Spleen (tissue), 7 donors: Measurements from ENCODE around the gene NOTO.

ENCODE experiments used
- POLR2A ChIP-seq, 3 donors: fragments of 450-650 bp; IDR thresholded peaks; one replicate each; pipeline ENCODE4 v1.5.1; 2017; ENCODE audit warnings: antibody characterized with exemption in 3 of 3, mild to moderate bottlenecking in 1 of 3
- TF ChIP-seq, protein P1 (sequence below), 11 experiments: fragments of 200-600 bp in 7 of 11; fragments of 450-650 bp in 4 of 11; sonication (generic) in 4 of 11; IDR thresholded peaks in 8 of 11; conservative IDR thresholded peaks in 3 of 11; 1 replicate in 7 of 11; 2 replicates in 4 of 11; pipeline versions ENCODE4 v1.4.0 to v1.8.0; 2016 to 2021; ENCODE audit warnings: antibody characterized with exemption in 11 of 11, inconsistent platforms in 4 of 11, mild to moderate bottlenecking in 1 of 11
- donor health status: DM: no; HTN: no; CAD: no; lungs with moderate emphysema.
- donor health status: DM: no; HTN: no; CAD: no.
- donor health status: DM: no; HTN: no; CAD: no.

DNA sequence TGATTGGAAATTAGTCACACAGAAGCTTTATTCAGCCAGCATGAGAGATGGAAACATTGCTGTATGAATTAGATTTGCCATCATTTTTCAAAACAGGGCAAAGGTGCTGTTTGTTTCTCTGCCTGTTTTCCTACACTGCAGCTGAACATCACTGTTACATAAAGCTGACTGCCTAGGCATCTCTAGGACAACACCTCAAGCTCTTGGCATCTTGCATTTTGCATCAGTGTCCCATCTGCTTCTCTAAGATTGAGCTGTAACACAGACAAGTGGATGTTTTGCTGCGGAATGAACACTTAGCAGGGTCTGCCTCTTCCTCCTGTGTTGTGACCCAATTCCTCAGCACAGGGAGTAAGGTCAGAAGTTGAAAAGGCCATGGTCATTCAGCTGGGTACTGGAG is 36.6 kb downstream of the NOTO start:
- no peak for TF ChIP-seq POLR2A (IDR thresholded peaks at IDR 0.05)
- TF ChIP-seq, protein P1, sequence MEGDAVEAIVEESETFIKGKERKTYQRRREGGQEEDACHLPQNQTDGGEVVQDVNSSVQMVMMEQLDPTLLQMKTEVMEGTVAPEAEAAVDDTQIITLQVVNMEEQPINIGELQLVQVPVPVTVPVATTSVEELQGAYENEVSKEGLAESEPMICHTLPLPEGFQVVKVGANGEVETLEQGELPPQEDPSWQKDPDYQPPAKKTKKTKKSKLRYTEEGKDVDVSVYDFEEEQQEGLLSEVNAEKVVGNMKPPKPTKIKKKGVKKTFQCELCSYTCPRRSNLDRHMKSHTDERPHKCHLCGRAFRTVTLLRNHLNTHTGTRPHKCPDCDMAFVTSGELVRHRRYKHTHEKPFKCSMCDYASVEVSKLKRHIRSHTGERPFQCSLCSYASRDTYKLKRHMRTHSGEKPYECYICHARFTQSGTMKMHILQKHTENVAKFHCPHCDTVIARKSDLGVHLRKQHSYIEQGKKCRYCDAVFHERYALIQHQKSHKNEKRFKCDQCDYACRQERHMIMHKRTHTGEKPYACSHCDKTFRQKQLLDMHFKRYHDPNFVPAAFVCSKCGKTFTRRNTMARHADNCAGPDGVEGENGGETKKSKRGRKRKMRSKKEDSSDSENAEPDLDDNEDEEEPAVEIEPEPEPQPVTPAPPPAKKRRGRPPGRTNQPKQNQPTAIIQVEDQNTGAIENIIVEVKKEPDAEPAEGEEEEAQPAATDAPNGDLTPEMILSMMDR (IDR thresholded peaks at IDR 0.05 in 8 of 11, conservative IDR thresholded peaks at IDR 0.05 in 3 of 11) = no peak
